ENCODE measurements around the gene TMEM171.

- TF ChIP-seq CTCF (IDR thresholded peaks at IDR 0.05) (no peak), EZH2 (IDR thresholded peaks at IDR 0.05; ENCODE audit: borderline replicate concordance, insufficient read depth, low read depth, low read length, poor library complexity, severe bottlenecking) (no peak)
These were observed 11.5 kb downstream of the TMEM171 start for GRCh38 chr5:73131711-73132425.

Measured in B cell (primary cell).